HCT116 (cell line): Measurements from ENCODE around the gene CIB4. TPM values are rescaled to one million over a fixed set of nuclear protein-coding genes. Genes with fewer than 3 reads are reported as not detected.

Experiments
- ATAC-seq: fragments of 200-7000 bp; cut with Tn5 transposase; 2 replicates; pipeline ENCODE4 v1.9.1; 2020; ENCODE audit warnings: mild to moderate bottlenecking, moderate library complexity
- BruUV-seq: library from RNA; stranded (reverse); fragments of 400-500 nt; replicated peaks from 2 replicates; lab custom pipeline; 2021; lab: Mats Ljungman, UMichigan
- CTCF ChIA-PET: fragments of 300-600 bp; sonication (Branson Sonifier 250); formaldehyde crosslinking; loops from one replicate; lab custom pipeline; 2021; ENCODE audit warnings: antibody characterized with exemption; lab: Charles Lee
- POLR2A ChIA-PET: fragments of 300-600, 350-600 bp; sonication (Branson Sonifier 250); formaldehyde crosslinking; loops from one replicate; lab custom pipeline; 2021; ENCODE audit warnings: antibody characterized with exemption; lab: Charles Lee
- RAD21 ChIA-PET, 2 experiments: fragments of 300-600 bp; sonication (Branson Sonifier 250); formaldehyde crosslinking; loops; one replicate each; lab custom pipeline; 2023; ENCODE audit warnings: low total read pairs in 2 of 2; ENCODE audit not compliant: uncharacterized antibody in 2 of 2, unreplicated experiment in 2 of 2, low non-redundant PET in 1 of 2; lab: Charles Lee
- DNase-seq: peaks from one replicate; pipeline ENCODE4 v3.0.0-alpha.2; 2010; ENCODE audit warnings: low read depth, low spot score
- H2AFZ ChIP-seq: fragments of 200-600 bp; shearing (Covaris generic), sonication (generic); 2 replicates; pipeline ENCODE4 v1.6.1; 2017; ENCODE audit warnings: low read depth, mixed run types, mixed read lengths, antibody characterized with exemption, low read length; ENCODE audit not compliant: poor library complexity, severe bottlenecking
- H3K27ac ChIP-seq: 2 replicates; pipeline ENCODE4 v1.5.1; 2012; ENCODE audit warnings: low read depth, low read length
- H3K27me3 ChIP-seq: fragments of 200-600 bp; sonication (generic); 2 replicates; pipeline ENCODE4 v1.6.1; 2016; ENCODE audit warnings: mixed run types, low read length, mixed read lengths; ENCODE audit not compliant: insufficient read depth
- H3K36me3 ChIP-seq, 2 experiments: fragments of 200-500 bp in 1 of 2; fragments of 200-600 bp in 1 of 2; sonication (Bioruptor generic) in 1 of 2; sonication (generic) in 1 of 2; 2 replicates each; pipeline versions ENCODE4 v1.5.1 to v1.6.1; 2014 to 2016; ENCODE audit warnings: low read length in 2 of 2, inconsistent platforms in 1 of 2, mixed read lengths in 1 of 2, mixed run types in 1 of 2; ENCODE audit not compliant: insufficient read depth in 2 of 2, control insufficient read depth in 1 of 2
- H3K4me1 ChIP-seq, 2 experiments: fragments of 200-600 bp in 1 of 2; sonication (generic) in 1 of 2; 2 replicates each; pipeline versions ENCODE4 v1.5.1 to v1.6.1; 2012 to 2017; ENCODE audit warnings: low read length in 2 of 2, inconsistent platforms in 1 of 2, mild to moderate bottlenecking in 1 of 2, mixed read lengths in 1 of 2, mixed run types in 1 of 2, moderate library complexity in 1 of 2; ENCODE audit not compliant: insufficient read depth in 2 of 2, control insufficient read depth in 1 of 2
- H3K4me2 ChIP-seq: fragments of 200-600 bp; sonication (generic); 2 replicates; pipeline ENCODE4 v1.6.1; 2017; ENCODE audit warnings: mixed run types, low read length, mixed read lengths
- H3K4me3 ChIP-seq, 2 experiments: fragments of 200-600 bp in 1 of 2; sonication (generic) in 1 of 2; replicated peaks in 1 of 2; 2 replicates each; pipeline ENCODE4 v1.5.1; 2011 to 2016; ENCODE audit warnings: low read length in 2 of 2, control low read depth in 1 of 2, low read depth in 1 of 2, mild to moderate bottlenecking in 1 of 2, mixed read lengths in 1 of 2, mixed run types in 1 of 2
- H3K79me2 ChIP-seq: fragments of 200-600 bp; sonication (generic); 2 replicates; pipeline ENCODE4 v1.6.1; 2017; ENCODE audit warnings: mild to moderate bottlenecking, mixed run types, low read length, moderate library complexity, mixed read lengths; ENCODE audit not compliant: insufficient read depth
- H3K9ac ChIP-seq: fragments of 200-600 bp; sonication (generic); 2 replicates; pipeline ENCODE4 v1.6.1; 2016; ENCODE audit warnings: low read length, mixed read lengths
- H3K9me2 ChIP-seq: fragments of 200-600 bp; sonication (generic), shearing (Covaris generic); 2 replicates; pipeline ENCODE4 v1.6.1; 2017; ENCODE audit warnings: mixed run types, mild to moderate bottlenecking, moderate library complexity; ENCODE audit not compliant: insufficient read depth
- H3K9me3 ChIP-seq, 2 experiments: fragments of 200-500 bp in 1 of 2; fragments of 200-600 bp in 1 of 2; sonication (Bioruptor generic) in 1 of 2; sonication (generic) in 1 of 2; 2 replicates each; pipeline ENCODE4 v1.6.1; 2014 to 2017; ENCODE audit warnings: low read length in 2 of 2, mixed read lengths in 2 of 2, inconsistent platforms in 1 of 2, low read depth in 1 of 2, mild to moderate bottlenecking in 1 of 2, mixed run types in 1 of 2, moderate library complexity in 1 of 2; ENCODE audit not compliant: control insufficient read depth in 1 of 2, insufficient read depth in 1 of 2
- H4K20me1 ChIP-seq: fragments of 200-600 bp; sonication (generic), shearing (Covaris generic); 2 replicates; pipeline ENCODE4 v1.6.1; 2017; ENCODE audit warnings: mixed run types, mild to moderate bottlenecking, moderate library complexity; ENCODE audit not compliant: insufficient read depth
- CBX3 ChIP-seq: IDR thresholded peaks from 2 replicates; pipeline ENCODE4 v1.6.1; 2012; ENCODE audit warnings: low read depth
- CEBPB ChIP-seq: IDR thresholded peaks from 2 replicates; pipeline ENCODE4 v1.6.1; 2012; ENCODE audit warnings: low read depth
- CTCF ChIP-seq, 3 experiments: fragments of 200-600 bp in 1 of 3; sonication (generic) in 1 of 3; IDR thresholded peaks in 2 of 3; conservative IDR thresholded peaks in 1 of 3; 2 replicates each; pipeline ENCODE4 v1.5.1; 2012 to 2017; ENCODE audit warnings: low read depth in 2 of 3, low read length in 2 of 3, antibody characterized with exemption in 1 of 3, borderline replicate concordance in 1 of 3, control low read depth in 1 of 3, mild to moderate bottlenecking in 1 of 3, mixed read lengths in 1 of 3, mixed run types in 1 of 3, moderate library complexity in 1 of 3; ENCODE audit not compliant: insufficient read depth in 1 of 3
- EGR1 ChIP-seq: IDR thresholded peaks from 2 replicates; pipeline ENCODE4 v1.6.1; 2012; ENCODE audit warnings: low read depth
- ELF1 ChIP-seq: IDR thresholded peaks from 2 replicates; pipeline ENCODE4 v1.6.1; 2012; ENCODE audit warnings: low read depth, borderline replicate concordance
- EZH2 ChIP-seq: fragments of 200-600 bp; sonication (generic); IDR thresholded peaks from 2 replicates; pipeline ENCODE4 v1.6.1; 2017; ENCODE audit warnings: antibody characterized with exemption, mixed run types
- EZH2phosphoT487 ChIP-seq: fragments of 200-600 bp; IDR thresholded peaks from 2 replicates; pipeline ENCODE4 v1.6.1; 2018; ENCODE audit warnings: antibody characterized with exemption, borderline replicate concordance
- FOSL1 ChIP-seq: IDR thresholded peaks from 2 replicates; pipeline ENCODE4 v1.6.1; 2012; ENCODE audit warnings: low read depth
- POLR2A ChIP-seq: IDR thresholded peaks from 2 replicates; pipeline ENCODE4 v1.7.0; 2011; ENCODE audit warnings: borderline replicate concordance; ENCODE audit not compliant: insufficient read depth, insufficient read length; ENCODE audit errors: extremely low read depth
- RAD21 ChIP-seq: IDR thresholded peaks from 2 replicates; pipeline ENCODE4 v1.6.1; 2012; ENCODE audit warnings: low read depth, mild to moderate bottlenecking
- SP1 ChIP-seq: IDR thresholded peaks from 2 replicates; pipeline ENCODE4 v1.6.1; 2012; ENCODE audit warnings: low read depth
- SRF ChIP-seq: IDR thresholded peaks from 2 replicates; pipeline ENCODE4 v1.6.1; 2012; ENCODE audit warnings: low read depth
- TCF7L2 ChIP-seq: IDR thresholded peaks from 2 replicates; pipeline ENCODE4 v1.7.0; 2011; ENCODE audit warnings: borderline replicate concordance, inconsistent platforms; ENCODE audit not compliant: insufficient read depth, insufficient read length; ENCODE audit errors: extremely low read depth
- YY1 ChIP-seq: IDR thresholded peaks from 2 replicates; pipeline ENCODE4 v1.6.1; 2011; ENCODE audit warnings: low read length, low read depth, moderate library complexity, mild to moderate bottlenecking; ENCODE audit not compliant: insufficient replicate concordance; ENCODE audit errors: extremely low read depth
- ZBTB33 ChIP-seq: IDR thresholded peaks from 2 replicates; pipeline ENCODE4 v1.6.1; 2011; ENCODE audit warnings: mild to moderate bottlenecking, low read length, moderate library complexity; ENCODE audit not compliant: insufficient replicate concordance; ENCODE audit errors: extremely low read depth
- ZFX ChIP-seq: fragments of 450-650 bp; IDR thresholded peaks from 2 replicates; pipeline ENCODE4 v1.6.1; 2017
- ZNF274 ChIP-seq: fragments of 200-500 bp; sonication (Bioruptor generic); IDR thresholded peaks from 2 replicates; pipeline ENCODE4 v1.6.1; 2014; ENCODE audit warnings: mild to moderate bottlenecking, low read depth, low read length, inconsistent platforms
- intact Hi-C: fragments of 100-400 bp; cut with micrococcal nuclease; formaldehyde crosslinking; loops from 2 replicates; pipeline ENCODE4 v1.10.0; 2022
- total RNA-seq: library from RNA; stranded (reverse); gene quantifications from one replicate; pipeline ENCODE4 v1.2.1, GENCODE V29; 2021; ENCODE audit not compliant: unreplicated experiment
- TF ChIP-seq, protein P1 (sequence below): IDR thresholded peaks from 2 replicates; pipeline ENCODE4 v1.6.1; 2012
- TF ChIP-seq, protein P2 (sequence below): IDR thresholded peaks from 2 replicates; pipeline ENCODE4 v1.6.1; 2012

CIB4 gene
- total RNA-seq, 1 experiment from 2014 or later = not detected

DNA sequence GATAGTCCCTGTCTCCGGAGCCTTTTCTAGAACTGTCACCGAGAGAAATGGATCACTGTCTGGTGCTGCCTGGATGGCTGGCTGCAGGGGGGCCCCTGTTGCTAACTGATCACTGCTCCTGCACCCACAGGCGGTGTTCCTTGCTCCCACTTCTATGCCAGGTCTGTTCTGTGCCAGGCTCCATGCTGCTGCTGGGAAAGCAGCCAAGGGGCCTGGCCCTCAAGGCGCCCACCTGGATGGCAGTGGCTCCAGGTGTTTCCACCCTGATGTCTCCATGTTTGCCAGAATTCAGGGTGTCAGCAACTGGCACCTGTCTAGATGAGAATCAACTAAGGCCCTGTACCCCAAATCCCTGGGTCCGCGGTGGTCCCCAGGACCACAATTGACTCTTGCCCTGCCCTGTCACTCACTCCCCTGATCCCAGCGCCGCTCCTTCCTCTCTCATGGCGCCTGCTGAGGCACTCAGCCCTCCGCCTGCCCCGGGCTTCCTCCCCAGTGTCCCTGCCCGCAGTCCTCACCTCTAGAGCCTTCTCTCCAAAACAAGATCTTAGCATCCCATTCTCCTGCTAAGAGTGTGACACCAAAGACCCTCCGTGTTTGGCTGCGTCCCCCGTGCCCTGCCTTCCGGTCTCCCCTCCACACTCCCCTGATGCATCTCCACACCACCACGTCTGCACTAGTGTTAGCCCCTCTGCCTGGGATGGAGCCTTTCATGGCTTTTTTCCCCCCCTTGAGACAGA, 90.7 kb downstream of the CIB4 start:
- H2AFZ ChIP-seq = no peak overlapping the region
- no peaks in the 10 kb centered on the region for H3K9me2 ChIP-seq
- intact Hi-C loops = no loop called here
- no peaks in the 10 kb centered on the region for H3K27me3 ChIP-seq
- peaks cover 3 to 25% of the 10 kb centered on the region in 2 experiments; a peak in 3 of 4 replicates for H3K4me1 ChIP-seq
- H4K20me1 ChIP-seq = no peaks in the 10 kb centered on the region
- no peak overlapping the region for H3K4me3 ChIP-seq
- ATAC-seq (no peak), DNase-seq (no peak)
- no peaks in the 10 kb centered on the region for H3K36me3 ChIP-seq
- TF ChIP-seq SRF (no peak), POLR2A (no peak), CBX3 (no peak), FOSL1 (no peak), EZH2phosphoT487 (no peak), CEBPB (no peak), TCF7L2 (no peak), CTCF (IDR thresholded peaks at IDR 0.05 in 2 of 3, conservative IDR thresholded peaks at IDR 0.05 in 1 of 3; ENCODE audit: borderline replicate concordance in 1 of 3, insufficient read depth in 1 of 3, low read depth in 2 of 3, low read length in 2 of 3) (no peak), EGR1 (no peak), RAD21 (no peak), SP1 (no peak), ELF1 (no peak), YY1 (no peak), ZBTB33 (no peak), EZH2 (no peak), ZFX (no peak), ZNF274 (no peak)
- TF ChIP-seq, protein P1, sequence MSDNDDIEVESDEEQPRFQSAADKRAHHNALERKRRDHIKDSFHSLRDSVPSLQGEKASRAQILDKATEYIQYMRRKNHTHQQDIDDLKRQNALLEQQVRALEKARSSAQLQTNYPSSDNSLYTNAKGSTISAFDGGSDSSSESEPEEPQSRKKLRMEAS = no peak
- TF ChIP-seq, protein P2, sequence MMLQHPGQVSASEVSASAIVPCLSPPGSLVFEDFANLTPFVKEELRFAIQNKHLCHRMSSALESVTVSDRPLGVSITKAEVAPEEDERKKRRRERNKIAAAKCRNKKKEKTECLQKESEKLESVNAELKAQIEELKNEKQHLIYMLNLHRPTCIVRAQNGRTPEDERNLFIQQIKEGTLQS = no peak
- ChIA-PET RAD21 (no interaction called here), POLR2A (no interaction called here), CTCF (no interaction called here)
- H3K9me3 ChIP-seq = no peaks in the 10 kb centered on the region
- BruUV-seq = no TSS peak
- no peak overlapping the region for H3K27ac ChIP-seq
- no peak overlapping the region for H3K9ac ChIP-seq
- no peak overlapping the region for H3K4me2 ChIP-seq
- no peaks in the 10 kb centered on the region for H3K79me2 ChIP-seq
